Glomerular visceral epithelial cell (primary cell): ENCODE results near the gene EIF2B1.

Experiments used
- DNase-seq: peaks from one replicate; pipeline ENCODE4 v3.0.0-alpha.2; 2016; ENCODE audit errors: extremely low spot score

Gene EIF2B1

DNA sequence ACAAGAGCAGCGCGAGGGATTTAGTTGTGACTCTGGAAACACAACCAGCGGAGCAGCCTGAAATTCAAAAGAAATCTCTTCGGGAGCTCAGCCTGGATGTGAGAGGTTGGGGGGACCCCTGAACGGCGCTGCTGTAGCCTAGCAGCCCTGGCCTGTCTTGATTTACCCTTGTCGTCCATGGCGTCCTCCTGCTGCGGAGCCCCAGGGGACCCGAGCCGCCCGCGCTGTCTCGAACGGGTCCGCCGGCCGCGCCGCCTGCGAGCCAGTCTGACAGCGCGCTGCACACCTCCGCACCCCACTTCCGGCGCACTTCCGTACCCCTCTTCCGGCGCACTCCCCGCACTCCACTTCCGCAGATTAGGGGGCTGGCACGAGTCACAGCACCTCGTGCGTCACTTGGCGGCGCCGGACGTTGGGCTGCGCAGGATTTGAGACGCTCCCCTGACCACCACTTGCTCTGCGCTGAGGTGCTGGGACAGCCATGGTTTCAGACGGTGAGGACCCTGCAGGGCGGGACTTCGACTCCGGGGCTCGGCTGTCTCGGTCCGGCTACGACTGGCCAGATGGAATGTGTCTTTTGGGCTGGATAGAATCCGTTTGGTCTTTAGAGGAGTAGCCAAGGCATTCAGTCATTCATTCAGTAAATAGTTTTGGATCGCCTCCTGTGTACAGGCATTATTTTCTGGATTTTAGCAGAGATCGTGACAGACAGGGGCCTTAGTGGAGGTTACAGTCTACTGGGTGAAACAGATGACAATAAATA is at the start of gene EIF2B1, which contains the start of gene GTF2H3:
EIF2B1 (minus strand) TSS at position 308 of the 763 bp plus-strand sequence; CDS start at position 179, 129 bp downstream.
GTF2H3 (plus strand) TSS at position 451 of the 763 bp plus-strand sequence; CDS start at position 482, 31 bp downstream.
- DNase-seq: peak; percentile 95

DNA sequence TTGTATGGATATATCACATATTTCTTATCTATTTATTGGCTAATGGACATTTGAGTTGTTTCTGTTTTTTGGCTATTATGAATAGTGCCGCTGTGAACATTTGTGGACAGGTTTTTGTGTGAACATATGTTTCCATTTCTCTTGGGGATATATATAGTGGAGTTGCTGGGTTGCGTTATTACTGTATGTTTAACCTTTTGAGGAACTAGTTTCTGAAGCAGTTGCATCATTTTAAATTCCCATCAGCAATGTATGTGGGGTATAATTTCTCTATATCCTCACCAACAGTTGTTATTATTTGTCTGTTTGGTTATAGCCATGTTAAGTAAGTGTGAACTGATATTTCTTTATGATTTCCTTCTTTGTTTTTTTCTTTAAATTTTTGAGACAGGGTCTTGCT is 48.1 kb upstream of the EIF2B1 start:
- no peak for DNase-seq

DNA sequence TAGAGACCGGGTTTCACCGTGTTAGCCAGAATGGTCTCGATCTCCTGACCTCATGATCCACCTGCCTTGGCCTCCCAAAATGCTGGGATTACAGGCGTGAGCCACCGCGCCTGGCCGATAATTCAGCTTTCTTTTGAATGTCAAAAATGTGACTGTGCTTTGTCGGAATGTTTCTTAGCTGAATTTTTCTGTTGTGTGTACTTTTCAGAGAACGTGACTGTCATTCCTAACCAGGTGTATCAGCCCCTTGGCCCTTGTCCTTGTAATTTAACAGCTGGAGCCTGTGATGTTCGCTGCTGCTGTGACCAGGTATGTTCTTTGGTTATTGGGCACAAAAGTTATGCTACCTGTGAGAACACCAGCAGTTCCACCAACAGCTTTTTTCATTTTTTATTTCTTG is 45.5 kb upstream of the EIF2B1 start:
- DNase-seq: no peak

DNA sequence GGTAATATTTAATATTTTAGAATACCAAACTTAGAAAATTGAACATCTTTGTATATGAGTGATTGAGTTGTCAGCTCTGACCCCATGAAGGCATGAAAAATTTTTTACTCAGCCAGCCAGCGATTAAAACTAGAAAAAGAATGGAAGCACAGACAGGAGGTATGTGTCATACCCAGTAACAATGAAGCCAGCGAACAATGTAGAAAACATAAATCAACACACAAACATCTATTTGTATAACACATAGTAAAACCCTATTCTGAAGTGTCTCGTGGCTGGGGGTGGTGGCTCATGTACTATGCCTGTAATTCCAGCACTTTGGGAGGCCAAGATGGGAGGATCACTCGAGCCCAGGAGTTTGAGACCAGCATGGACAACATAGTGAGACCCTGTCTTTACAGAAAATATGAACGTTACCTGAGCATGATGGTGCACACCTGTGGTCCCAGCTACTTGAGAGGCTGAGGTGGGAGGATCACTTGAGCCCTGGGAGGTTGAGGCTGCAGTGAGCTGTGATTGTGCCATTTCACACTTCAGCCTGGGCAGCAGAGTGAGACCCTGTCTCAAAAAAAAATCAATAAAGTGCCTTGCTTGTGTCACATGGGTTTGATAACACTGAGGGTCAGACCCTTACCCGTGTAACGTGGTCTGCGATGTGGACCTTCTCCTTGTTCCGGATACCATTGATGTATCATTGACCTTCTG is 43.3 kb upstream of the EIF2B1 start:
- DNase-seq: no peak

DNA sequence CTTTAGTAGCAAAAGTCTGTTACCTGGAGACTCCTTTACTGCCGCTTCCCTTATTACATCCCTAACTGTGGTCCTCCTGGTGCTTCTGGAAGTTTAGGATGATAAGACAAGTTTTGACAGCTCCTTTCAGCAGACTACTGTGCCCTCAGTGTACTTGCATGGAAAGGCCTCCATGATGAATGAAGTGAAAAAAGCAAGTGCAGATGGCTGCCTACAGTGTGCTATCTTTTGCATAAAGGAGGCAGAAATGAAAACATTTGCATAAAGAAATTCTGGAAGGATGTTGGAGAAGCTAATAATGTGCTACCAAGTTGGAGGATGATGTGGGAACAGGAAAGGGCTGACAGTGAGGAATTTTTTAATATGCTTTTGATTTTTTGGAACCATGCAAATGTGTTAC is 42.0 kb upstream of the EIF2B1 start:
- DNase-seq: no peak

DNA sequence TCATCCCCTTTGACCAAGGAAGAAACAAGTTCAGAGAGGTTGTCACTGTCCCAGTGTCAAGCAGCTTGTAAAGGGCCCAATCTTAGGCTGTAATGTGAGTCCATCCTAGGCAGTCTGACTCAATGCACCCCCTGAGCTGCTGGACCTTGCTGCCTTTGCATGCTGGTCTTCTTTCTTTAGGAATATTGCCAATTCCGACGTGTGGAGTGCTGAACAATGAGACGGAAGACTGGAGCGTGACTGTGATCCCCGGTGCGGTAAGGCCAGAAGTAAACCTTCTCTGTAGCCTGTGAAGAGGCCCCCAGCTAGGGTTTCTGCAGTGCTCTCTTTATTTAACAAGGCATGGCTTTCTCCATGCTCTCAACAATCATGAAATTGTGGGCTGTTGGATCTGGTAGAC is 38.4 kb upstream of the EIF2B1 start:
- peak; percentile 49 for DNase-seq

DNA sequence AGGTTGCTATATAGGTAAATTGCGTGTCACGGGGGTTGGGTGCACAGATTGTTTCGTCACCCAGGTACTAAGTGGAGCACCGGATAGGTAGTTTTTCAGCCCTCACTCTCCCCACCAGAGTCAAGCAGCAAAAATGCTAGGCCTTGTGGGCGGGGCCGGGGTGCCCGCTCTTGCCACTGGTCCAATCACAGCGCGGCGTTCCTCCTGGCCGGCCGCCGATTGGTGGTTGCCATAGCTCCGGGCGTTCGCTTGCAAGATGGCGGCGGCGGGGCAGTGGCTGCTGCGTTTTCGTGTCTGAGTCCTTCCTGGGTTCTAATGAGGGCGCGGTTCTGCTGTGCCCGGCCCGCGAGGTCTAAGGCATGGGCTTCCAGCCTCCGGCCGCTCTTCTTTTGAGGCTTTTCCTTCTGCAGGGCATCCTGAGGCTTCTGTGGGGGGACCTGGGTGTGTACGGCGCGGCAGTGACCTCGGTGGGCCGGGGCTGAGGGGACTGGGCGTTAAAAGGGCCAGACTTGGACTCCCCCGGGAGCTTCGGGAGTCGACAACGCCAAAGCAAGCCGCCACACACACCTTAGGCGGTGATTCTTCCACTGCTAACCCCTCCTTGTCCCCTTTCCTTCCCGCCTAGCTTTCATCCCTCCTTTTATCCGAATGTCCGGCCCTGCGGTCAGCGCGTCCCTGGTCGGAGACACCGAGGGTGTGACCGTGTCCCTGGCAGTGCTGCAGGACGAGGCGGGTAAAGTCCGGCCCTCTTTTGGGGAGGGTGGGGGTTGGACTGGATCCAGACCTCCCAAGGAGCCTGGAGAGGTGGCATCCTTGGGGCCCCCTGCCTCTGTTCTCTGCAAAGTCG is 37.6 kb upstream of the EIF2B1 start, which contains the start of gene TCTN2:
TCTN2 (plus strand) TSS at position 232 of the 847 bp plus-strand sequence; CDS start at position 360, 128 bp downstream.
- peak; percentile 89 for DNase-seq

DNA sequence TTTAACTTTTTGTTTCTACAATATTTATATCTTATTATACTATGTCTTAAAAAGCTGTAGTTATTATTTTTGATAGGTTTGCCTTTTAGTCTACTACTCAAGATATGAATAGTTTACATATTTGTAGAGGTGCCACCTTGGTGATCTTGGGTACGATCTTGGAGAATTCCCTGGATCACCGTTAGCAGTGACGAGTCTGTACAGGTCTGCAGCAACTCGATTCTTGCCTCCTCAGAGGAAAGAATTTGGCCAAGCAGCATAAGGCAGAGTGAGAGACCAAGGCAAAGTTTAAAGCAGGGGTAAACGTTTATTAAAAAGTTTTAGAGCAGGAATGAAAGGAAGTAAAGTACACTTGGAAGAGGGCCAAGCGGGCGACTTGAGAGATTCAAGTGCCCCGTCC is 34.3 kb upstream of the EIF2B1 start:
- no peak for DNase-seq

DNA sequence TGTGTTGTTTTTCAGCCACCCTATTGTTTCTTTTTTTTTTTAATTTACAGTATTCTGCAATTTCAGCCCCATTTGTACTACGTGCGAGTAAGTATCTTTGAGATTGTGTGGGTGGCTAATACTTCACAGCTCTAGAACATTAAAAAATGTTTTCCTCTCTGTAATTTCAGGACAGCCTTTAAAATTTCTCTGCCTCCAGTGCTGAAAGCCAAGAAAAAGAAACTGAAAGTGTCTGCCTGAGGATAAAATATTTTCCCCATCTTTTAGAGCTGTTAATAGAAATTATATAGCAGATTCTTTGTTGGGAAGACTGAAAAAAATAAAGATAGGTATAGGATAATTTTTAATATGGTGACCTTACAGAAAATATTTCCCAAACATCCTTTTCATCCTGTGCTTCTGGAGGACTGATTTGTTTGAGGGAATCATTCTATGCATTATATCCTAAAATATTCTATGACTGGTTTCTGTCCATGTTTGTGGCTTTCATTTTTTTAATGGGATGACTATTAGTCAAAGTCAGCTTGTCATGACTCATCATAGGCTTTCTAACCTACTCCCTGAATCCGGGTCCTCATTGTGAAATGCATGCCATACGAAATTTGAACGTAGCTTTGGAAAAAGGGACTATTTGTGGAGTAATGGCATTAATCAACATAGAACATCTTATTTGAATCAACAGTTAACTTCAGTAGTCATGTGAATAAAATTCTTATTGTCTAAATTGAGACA is 26.7 kb upstream of the EIF2B1 start:
- peak; percentile 34 for DNase-seq

DNA sequence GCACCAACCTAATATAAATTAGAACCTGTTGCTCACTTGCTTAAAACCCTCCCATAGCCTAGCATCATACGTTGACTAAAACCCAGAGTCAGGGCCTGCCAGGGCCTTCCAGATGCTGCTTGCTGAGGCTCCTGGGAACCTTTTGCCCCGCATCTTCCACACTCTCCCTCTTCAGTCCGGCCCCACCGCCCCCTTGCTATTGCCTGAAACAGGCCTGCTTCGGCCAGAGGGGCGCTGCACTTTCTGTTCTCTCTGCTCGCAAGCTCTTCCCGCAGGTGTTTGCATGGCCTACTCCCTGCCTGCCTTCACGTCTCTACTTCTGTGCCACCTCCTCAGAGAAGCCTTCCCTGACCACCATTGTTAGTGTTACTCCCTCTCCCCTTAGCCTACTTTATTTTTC is 23.7 kb upstream of the EIF2B1 start:
- DNase-seq: no peak

DNA sequence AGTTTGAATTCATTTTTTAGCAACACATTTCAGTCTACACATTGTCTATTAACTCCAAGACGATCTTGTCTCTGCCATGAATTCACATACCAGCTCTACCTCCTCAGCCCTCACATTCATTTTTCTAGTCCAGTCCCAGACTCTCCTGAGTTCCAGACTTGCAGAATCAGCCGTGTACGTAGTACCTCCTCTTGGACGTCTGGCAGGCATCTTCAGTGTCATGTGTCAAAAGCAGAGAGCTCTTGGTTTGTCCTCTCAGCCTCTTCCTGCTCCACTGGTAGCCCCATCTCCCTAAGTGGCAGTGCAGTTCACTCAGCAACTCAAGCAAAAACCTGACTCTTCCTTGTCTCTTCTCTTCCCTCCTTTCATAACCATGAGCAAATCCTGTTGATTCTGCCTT is 22.9 kb upstream of the EIF2B1 start:
- no peak for DNase-seq

DNA sequence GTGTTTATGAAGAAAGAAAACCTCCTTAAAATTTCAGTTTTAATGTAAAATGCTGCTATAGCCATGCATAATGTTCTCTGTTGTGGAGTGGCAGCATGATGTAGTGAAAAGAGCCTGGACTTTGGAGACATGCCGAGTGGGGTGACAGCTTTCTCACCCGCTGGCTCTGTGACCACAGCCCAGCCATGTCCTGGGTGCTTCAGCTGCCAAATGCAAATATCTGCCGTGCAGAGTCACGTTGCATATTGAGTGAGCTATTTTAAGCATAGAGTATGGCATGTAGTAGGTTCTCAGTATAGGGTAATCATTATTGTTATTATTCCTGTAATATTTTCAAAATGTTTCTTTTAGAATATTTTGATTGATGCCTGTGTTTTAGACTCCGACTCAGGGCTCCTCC is 21.9 kb upstream of the EIF2B1 start:
- no peak for DNase-seq

DNA sequence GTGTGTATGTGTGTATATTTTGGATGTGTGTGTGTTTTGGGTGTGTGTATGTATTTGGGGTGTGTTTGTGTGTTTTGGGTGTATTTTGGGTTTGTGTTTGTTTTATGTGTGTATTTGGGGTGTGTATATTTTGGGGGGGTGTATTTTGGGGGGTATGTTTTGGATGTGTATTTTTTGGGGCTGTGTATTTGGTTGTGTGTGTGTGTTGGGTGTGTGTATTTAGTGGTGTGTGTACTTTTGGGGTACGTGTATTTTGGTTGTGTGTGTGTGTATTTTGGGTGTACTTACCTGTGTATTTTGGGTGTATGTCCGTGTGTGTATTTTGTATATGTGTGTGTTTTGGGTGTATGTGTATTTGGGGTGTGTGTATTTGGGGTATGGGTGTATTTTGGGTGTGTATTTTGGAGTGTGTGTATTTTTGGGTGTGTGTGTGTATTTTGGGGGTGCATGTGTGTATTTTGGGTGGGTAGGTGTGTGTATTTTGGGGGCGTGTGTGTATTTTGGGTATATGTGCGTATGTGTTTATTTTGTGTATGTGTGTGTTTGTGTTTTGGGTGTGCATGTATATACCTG is 20.7 kb upstream of the EIF2B1 start:
- no peak for DNase-seq

DNA sequence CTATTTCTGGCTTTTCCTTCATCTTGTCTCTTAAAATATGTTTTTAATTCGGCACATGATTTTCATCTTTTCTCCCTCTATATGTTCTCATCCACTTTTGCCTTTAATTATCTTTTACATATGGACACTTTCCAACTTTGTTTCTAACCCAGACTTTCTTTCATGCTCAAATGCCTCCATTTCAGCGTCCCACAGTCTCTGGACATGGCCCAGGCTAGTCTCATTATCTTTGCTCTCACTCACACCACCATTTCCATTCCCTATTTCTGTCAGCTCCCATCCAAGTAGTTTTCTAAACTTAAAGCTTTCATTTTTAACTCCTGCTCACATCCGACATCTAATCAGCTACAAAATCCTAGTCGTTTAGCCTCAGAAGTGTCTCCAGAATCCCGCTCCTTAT is 14.9 kb upstream of the EIF2B1 start:
- no peak for DNase-seq

DNA sequence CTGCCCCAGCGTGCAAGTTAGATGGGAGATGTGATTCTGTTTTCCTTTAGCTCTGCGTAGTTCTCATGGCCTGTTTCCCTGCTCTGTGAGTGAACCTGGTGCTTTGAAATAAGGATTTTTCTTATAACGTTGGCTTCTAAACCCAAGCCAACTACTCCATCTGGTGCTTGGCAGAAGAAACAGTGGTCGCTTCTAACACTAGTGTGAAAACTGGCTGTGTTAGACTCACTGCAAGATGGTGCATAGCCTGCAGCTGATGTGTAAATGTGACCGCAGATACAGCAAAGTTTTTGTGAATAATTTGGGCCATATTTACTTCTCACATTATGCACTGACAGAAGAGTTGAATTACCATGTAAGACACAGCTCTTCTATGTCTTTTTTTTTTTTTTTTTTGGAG is 12.4 kb upstream of the EIF2B1 start:
- no peak for DNase-seq

DNA sequence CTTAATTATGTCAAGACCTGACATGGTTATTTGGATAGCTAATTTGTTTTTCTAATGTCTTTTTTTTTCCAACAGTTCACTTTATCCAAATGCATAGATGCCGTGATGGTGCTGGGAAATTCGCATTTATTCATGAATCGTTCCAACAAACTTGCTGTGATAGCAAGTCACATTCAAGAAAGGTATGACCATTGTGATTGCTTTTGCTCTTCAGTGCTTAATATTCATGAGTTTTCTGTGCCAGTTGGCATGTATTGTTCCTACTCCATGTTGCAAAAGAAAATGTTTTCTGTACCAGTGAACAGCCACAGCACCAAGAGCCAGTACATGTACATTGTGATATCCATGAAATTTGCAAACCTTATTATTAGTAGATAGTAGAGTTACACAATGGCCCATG is 11.9 kb upstream of the EIF2B1 start:
- DNase-seq: no peak

DNA sequence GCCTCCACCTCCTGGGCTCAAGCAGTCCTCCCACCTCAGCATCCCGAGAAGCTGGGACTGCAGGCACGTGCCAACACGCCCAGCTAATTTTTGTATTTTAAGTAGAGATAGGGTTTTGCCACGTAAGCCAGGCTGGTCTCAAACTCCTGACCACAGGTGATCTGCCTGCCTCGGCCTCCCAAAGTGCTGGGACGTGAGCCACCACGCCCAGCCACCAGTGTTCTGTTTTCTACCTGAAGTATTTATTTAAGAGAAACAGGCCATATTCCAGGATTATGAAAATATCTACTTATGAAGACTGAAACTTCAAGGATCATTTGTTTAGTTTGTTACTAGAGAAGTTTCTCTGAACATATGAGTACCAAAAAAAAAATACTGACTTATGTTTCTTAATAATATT is 10.4 kb upstream of the EIF2B1 start:
- DNase-seq: no peak

DNA sequence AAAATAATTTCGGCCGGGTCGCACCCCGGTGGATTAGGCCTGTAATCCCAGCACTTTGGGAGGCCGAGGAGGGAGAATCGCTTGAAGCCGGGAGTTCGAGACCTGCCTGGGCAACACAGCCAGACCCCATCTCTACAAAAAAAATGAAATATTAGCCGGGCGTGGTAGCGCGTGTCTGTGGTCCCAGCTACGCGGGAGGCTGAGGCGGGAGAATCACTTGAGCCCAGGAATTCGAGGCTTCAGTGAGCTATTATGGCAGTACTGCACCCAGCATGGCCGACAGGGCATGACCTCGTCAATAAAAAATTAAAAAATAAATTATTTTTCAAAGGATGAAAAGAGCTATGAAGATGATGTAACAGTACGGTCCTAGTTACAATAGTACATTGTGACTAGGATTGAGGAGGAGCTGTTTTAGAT is 666 bp upstream of the EIF2B1 start:
- DNase-seq: no peak

DNA sequence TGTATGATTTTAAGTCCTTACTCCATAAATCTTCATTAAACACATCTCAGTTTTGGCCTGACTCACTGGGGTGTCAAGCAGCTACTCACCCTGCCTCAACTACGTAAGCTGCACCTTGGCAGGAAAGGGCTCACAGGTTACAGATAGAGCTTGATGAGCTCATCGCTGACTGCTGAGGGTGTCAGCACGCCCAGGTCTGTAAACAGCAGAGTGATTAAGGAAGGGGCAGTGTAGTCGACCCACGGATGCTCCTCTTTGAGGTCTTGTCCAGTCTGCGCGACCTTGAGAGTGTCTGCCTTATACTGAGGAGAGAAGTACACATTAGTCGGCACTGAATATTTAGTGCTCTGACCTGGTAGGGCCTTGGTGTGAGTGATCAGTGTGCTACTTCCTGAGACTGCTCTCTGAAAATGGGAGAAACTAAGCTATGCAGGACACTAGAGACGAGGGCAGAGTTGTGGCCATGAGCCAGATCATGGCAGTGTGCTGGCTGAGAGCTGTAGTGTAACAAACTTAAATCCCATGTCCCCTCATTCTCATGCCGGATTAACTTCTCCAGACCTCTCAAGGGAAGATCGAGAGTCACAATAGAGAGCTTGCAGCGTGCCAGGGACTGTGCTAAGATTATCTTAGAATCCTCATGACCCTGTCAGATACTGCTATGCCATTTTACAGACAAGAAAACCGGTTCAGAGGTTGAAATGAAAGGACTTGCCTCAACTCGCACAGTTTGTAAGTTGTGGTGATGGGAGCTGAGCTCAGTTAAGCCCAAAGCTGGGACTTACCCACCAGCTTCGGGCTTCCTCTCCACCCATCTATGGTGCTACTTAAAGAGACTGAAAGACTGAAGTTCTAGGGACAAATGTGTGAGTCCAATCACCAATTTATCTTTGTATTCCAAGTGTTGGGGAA is 11.6 kb downstream of the EIF2B1 start:
- DNase-seq: no peak

DNA sequence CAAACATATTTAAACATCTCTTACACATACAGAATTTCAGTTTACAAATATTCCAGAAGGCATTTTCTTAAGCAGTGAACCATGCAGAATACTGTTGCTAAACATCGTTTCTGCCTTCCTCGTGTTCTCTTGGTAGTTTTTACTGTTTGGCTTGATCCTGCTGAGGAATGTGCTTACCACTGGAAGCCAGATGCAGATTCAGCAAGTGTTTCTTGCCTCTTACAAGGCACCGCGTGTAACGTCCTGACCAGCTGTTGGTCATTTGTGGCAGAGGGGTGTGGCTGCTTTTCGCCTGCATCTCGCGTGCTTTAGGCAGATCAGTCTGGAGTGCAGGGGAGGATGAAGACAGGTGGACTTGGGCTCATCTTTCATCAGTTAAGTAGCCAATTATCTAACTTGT is 12.4 kb downstream of the EIF2B1 start:
- no peak for DNase-seq
